Fibroblast of peridontal ligament (primary cell): ENCODE results near the gene MAP3K2.
"Not testable (repeated sequence)": the region's sequence is repeated elsewhere in the genome, so short reads cannot be mapped to it uniquely, and the experiment has no call there.

Source experiments
- DNase-seq: peaks from one replicate; pipeline ENCODE4 v3.0.0-alpha.2; 2010; ENCODE audit errors: extremely low read depth

Gene MAP3K2

DNA sequence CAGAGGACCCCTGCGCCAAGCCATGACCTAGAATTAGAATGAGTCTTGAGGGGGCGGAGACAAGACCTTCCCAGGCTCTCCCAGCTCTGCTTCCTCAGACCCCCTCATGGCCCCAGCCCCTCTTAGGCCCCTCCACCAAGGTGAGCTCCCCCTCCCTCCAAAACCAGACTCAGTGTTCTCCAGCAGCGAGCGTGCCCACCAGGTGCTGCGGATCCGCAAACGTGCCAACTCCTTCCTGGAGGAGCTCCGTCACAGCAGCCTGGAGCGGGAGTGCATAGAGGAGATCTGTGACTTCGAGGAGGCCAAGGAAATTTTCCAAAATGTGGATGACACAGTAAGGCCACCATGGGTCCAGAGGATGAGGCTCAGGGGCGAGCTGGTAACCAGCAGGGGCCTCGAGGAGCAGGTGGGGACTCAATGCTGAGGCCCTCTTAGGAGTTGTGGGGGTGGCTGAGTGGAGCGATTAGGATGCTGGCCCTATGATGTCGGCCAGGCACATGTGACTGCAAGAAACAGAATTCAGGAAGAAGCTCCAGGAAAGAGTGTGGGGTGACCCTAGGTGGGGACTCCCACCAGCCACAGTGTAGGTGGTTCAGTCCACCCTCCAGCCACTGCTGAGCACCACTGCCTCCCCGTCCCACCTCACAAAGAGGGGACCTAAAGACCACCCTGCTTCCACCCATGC lies 33.5 kb upstream of the MAP3K2 start:
- no peak for DNase-seq

DNA sequence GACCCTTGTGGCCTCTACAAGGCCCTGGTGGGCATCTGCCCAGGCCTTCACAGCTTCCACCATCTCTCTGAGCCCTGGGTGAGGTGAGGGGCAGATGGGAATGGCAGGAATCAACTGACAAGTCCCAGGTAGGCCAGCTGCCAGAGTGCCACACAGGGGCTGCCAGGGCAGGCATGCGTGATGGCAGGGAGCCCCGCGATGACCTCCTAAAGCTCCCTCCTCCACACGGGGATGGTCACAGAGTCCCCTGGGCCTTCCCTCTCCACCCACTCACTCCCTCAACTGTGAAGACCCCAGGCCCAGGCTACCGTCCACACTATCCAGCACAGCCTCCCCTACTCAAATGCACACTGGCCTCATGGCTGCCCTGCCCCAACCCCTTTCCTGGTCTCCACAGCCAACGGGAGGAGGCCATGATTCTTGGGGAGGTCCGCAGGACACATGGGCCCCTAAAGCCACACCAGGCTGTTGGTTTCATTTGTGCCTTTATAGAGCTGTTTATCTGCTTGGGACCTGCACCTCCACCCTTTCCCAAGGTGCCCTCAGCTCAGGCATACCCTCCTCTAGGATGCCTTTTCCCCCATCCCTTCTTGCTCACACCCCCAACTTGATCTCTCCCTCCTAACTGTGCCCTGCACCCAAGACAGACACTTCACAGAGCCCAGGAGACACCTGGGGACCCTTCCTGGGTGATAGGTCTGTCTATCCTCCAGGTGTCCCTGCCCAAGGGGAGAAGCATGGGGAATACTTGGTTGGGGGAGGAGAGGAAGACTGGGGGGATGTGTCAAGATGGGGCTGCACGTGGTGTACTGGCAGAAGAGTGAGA lies 32.5 kb upstream of the MAP3K2 start:
- DNase-seq = no peak

DNA sequence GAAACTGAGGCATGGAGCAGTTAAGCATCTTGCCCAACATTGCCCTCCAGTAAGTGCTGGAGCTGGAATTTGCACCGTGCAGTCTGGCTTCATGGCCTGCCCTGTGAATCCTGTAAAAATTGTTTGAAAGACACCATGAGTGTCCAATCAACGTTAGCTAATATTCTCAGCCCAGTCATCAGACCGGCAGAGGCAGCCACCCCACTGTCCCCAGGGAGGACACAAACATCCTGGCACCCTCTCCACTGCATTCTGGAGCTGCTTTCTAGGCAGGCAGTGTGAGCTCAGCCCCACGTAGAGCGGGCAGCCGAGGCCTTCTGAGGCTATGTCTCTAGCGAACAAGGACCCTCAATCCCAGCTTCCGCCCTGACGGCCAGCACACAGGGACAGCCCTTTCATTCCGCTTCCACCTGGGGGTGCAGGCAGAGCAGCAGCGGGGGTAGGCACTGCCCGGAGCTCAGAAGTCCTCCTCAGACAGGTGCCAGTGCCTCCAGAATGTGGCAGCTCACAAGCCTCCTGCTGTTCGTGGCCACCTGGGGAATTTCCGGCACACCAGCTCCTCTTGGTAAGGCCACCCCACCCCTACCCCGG lies 31.8 kb upstream of the MAP3K2 start:
- DNase-seq = no peak

DNA sequence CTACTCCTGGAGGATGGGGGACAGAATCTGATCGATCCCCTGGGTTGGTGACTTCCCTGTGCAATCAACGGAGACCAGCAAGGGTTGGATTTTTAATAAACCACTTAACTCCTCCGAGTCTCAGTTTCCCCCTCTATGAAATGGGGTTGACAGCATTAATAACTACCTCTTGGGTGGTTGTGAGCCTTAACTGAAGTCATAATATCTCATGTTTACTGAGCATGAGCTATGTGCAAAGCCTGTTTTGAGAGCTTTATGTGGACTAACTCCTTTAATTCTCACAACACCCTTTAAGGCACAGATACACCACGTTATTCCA lies 31.3 kb upstream of the MAP3K2 start:
- DNase-seq = no peak

DNA sequence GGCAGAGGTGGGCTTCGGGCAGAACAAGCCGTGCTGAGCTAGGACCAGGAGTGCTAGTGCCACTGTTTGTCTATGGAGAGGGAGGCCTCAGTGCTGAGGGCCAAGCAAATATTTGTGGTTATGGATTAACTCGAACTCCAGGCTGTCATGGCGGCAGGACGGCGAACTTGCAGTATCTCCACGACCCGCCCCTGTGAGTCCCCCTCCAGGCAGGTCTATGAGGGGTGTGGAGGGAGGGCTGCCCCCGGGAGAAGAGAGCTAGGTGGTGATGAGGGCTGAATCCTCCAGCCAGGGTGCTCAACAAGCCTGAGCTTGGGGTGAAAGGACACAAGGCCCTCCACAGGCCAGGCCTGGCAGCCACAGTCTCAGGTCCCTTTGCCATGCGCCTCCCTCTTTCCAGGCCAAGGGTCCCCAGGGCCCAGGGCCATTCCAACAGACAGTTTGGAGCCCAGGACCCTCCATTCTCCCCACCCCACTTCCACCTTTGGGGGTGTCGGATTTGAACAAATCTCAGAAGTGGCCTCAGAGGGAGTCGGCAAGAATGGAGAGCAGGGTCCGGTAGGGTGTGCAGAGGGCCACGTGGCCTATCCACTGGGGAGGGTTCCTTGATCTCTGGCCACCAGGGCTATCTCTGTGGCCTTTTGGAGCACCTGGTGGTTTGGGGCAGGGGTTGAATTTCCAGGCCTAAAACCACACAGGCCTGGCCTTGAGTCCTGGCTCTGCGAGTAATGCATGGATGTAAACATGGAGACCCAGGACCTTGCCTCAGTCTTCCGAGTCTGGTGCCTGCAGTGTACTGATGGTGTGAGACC lies 30.7 kb upstream of the MAP3K2 start, which contains the start of gene PROC:
Gene PROC (plus strand): TSS at position 128 of the 812 bp plus-strand sequence. CDS start 1,516 bp downstream, outside the sequence.
- DNase-seq = no peak

DNA sequence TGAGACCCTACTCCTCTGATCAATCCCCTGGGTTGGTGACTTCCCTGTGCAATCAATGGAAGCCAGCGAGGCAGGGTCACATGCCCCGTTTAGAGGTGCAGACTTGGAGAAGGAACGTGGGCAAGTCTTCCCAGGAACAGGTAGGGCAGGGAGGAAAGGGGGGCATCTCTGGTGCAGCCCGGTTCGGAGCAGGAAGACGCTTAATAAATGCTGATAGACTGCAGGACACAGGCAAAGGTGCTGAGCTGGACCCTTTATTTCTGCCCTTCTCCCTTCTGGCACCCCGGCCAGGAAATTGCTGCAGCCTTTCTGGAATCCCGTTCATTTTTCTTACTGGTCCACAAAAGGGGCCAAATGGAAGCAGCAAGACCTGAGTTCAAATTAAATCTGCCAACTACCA lies 29.6 kb upstream of the MAP3K2 start:
- no peak for DNase-seq

DNA sequence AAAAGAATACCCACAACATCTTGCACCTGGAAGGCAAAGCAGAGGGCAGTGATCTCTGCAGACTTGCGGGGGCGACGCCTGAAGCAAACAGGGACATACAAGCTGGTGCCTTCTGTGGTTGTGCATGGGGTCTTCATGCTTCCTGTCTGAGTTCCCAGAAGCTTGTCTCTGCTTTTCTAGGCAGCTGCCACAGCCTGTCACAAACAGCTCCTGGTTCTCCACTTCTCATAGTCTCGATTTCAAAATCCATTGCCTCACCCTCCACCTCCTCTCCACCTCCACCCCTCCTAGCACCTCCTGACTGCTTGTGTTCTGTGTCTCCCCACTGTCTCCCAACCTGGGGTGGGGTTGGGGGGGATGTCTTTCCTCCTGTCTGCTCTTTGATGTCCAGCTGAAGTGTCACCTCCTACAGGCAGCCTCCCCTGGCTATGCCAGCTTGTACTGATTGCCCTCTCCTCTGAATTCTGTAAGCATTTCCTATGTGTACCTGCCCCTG lies 28.8 kb upstream of the MAP3K2 start:
- DNase-seq = no peak

DNA sequence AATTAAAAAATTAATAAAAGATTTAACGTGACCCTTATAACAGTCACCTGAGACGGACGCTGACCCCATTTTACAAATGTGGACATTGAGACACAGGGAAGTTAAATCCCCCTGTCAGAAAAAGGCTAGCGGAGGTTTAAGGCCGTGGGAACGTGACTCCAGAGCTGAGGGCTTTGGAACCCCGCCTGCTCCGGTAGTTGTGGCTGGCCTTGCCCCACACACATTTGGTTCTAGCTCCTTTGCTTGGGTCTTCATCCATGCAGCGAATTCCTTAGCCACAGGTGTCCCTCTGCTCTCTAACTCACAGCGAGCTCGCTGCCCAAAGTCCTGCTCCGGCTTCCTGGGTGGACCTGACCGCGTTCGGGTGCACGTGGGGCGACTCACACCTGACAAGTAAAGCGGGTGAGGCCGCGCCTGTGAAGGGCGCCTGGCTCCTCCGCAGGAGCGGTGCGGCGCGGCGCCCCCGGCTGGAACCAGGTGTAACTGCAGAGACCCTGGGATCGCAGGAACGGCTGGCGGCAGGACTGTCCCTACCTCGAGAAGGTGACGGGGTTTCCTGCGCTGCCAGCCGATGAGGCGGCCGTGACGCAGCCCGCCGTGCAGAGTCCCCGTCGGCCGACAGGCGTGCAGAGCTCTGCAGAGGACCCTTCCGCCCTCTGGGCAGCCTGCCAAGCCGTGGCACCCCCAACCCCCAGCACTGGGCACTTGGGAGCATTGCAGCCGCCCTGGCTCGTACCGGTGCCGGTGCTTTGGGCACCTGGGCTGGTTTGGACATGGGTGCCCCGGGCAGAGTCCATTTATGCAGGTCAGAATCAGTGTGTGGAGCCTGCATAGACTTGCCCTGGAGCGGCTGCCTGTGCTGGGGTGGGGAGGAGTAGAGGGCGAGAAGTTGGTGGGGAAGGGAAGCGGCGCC lies 28.1 kb upstream of the MAP3K2 start:
- DNase-seq = no peak

DNA sequence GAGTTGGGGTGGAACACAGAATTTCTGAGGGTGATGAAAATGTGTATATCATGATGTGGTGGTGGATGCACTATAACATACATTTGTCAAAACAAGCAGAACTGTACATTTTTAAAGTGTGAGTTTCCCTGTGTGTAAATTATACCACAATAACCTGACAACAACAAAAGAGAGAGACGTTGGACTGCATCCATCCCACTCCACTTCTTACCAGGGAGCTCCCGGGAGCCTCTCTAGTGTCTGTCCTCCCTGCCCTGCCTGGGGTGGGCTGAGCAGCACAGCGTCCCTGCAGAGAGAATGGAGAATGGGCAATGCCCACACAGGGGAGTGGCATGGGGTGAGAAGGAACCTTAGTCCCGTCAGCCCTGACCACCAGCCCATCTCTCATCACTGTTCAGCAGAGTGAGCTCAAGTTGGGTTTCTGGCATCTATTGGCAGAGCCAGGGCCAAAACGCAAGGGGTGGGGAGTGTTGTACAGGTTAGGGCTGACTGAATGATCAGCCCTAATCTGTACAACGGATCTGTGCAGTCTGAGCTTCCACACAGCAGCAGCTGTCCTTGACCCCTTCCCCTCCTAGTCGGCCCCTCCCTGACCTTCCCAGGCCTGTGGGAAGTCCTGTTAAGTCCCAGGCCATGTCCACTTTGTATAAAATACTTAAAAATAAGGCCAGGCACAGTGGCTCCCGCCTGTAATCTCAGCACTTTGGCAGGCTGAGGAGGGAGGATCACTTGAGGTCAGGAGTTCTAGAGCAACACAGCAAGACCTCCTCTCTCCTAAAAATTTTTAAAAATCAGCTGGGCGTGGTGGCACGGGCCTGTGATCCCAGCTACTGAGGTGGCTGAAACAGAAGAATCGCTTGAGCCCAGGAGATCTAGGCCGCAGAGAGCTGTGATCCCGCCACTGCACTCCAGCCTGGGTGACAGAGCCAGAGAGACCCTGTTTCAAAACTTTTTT lies 27.1 kb upstream of the MAP3K2 start:
- no peak for DNase-seq

DNA sequence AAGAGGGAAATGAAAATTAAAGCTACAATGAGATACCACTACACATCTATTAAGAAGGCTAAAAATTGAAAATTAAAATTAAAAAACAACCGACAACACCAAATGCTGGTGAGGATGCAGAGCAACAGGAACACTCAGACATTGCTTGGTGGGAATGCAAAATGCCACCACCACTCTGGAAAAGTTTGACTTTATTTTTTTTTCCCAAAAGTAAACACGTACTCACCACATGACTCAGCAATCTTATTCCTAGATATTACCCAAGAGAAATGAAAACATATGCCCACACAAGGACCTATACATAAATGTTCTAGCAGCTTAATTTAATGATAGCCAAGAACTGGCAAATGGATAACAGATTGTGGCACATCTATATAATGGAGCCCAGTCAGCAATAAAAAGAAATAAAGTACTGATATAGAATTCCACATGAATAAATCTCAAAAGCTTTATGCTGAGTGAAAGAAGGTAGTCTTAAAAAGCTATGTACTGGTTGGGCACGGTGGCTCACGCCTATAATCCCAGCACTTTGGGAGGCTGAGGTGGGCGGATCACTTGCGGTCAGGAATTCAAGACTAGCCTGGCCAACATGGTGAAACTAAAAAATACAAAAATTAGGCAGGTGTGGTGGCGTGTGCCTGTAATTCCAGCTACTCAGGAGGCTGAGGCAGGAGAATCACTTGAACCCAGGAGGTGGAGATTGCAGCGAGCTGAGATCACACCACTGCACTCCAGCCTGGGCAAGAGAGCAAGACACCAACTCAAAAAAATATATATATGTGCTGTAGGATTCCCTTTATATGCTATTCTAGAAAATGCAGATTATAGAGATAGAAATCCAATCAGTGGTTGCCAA lies 26.2 kb upstream of the MAP3K2 start:
- peak; percentile 80 for DNase-seq

DNA sequence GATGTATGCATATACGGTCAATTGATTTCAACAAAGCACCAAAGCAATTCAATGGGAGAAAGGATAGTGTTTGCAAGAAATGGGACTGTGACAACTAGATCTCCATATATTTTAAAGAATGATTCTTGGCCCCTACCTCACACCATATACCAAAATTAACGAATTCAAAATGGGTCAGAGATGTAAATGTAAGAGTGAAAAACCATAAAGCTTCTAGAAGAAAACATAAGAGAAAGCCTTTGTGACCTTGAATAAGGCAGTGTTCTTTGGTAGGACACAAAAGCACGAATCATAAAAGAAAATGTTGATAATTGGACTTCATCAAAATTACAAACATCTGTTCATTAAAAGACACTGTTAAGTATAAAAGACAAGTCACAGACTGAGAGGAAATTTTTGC lies 25.4 kb upstream of the MAP3K2 start:
- no peak for DNase-seq

DNA sequence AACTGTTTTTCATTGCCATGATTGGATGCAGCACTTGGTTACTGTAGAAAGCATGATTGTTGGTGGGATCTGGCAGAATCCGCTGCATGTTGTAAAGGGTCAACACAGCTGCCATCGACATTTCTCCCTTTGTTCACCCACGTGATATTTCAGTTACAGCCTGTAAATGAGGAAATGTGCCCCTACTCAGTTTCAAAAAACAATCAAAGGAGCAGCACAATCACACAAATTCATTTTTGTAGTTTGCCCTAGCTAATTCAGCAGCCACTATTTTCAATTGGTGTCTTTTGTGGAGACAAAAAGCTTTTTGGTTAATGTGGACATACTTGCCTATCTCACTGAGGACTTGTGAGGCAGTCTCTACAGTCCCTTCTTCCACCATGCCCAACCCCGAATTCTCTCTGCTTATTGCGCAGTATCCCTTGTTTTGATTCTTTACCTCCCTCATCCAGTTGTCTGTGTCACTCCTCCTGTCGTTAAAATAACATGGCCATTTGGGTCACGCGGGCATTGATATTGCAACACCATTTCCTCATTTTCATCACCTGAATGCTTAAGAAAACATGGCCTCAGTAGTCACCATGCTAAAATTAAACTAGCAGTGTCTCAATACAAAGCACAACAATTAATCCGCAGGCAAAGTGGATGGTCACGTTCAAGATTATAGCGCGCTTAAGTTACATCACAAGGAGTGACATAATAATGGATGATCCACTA lies 24.0 kb upstream of the MAP3K2 start:
- DNase-seq = no peak

DNA sequence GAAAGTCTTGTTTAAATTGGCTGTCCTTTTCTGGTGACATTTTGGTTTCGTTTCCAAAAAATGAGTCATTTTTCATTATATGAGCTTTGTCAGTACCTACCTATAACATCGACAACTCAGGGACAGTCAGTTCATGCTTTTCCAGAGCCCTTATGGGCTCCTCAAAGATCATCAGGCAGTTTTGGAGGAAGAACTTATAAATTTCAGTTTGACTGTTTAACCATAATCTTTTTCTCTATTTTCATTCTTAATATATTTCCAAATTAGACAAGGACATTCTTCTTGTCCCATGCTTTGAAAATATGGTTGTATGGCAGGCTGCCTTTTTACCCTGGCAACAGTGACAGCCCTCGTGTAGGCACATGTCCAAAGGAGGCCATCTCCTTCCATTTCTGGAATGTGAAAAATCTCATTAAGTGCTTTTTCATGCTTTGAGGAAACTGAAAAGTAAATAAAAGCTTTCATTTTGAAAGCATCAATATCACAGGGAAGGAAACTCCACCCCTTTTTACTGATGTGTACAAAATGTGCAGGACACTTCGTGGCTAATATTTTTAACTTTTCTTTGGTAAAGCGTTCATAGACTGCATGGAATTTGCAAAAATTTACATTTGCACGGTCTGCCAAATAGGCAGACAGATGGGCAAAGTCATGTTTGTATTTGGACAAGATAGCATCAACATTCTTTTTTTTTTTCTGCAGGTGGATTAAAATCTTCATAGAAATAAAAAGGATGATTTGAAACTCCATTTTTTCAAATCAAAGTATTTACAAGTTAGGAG lies 23.3 kb upstream of the MAP3K2 start:
- DNase-seq = peak; percentile 60

DNA sequence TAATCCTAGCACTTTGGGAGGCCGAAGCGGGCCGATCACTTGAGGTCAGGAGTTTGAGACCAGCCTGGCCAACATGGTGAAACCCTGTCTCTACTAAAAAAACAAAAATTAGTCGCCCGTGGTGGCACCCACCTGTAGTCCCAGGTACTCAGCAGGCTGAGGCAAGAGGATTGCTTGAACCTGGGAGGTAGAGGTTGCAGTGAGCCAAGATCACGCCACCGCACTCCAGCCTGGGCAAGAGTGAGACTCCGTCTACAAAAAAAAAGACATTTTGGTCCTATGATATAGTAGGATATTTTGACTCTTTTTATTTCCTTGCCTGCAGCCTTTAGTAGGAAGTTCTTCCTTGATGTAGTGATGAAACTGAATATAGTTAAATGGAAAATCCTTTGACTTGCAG lies 21.9 kb upstream of the MAP3K2 start:
- not testable (repeated sequence) for DNase-seq

DNA sequence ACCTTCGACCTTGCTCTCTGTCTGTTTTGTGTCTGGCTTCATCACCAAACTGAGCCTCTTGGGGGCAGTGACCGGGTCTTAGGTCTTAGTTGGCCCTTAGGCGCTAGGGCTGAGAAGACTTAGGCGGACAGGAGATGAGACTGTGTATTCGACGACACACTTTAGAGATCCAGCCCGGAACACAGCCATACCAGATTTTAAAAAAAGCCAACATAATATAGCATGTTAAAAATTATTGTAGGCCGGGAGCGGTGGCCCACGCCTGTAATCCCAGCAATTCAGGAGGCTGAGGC lies 21.0 kb upstream of the MAP3K2 start:
- DNase-seq = no peak

DNA sequence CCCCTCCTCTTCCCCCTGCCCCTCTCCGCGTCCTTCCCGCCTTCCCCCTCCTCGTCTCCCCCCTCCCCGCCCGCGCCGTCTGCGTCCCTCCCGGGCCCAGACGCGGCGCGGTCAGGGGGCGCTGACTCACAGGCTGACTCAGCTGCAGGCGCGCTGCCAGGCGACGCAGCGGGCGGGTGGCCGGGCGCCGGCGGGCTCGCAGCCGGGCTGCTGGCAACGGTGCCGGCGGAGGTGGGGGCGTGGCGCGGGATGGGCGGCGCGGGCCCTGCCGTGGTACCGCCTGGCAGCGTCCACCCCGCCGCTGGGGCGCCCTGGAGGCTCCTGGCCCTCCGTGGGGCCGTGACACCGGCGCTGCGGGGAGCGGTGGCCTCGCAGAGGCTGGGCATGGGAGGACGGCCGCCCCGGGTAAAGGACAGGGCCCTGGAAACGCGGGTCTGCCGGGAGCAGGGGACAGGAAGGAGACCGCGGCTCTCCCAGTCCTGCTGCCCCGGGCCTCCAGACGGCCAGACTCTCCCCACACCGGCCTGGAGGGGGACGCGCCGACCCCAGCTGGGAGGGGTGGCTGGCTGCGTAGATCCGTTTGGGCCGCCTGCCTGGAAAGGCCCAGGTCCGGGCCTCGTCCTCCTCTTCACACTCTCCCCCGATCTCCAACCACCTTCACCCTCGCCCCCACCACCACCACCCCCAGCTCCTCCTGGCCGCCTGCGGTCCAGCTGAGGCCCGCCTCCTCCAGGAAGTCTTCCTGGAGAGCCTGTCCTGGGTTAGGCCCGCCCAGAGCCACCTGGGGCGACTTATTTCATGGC lies 20.4 kb upstream of the MAP3K2 start:
- peak; percentile 79 for DNase-seq

DNA sequence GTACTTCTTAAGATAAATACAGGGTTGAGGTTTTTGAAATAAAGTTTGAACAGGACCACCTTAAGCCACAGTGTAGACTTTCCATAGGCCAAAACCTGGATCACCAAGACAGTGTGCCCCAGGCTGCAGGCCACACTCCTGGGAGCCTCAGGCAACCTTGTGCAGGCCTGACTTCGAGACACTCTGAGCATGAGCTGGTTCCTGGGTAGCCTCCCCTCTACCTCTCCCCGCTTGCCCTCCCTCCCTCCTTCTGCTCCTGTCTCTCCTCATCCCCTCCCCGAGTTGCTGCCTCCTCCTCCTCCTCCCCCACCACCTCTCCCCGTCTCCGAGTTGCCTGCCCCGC lies 19.9 kb upstream of the MAP3K2 start:
- peak; percentile 25 for DNase-seq
